Mucosa of descending colon (tissue), 3 donors: ENCODE data around the gene MINDY2. TPM values are rescaled to one million over a fixed set of nuclear protein-coding genes. Genes with fewer than 3 reads are reported as not detected.

Source experiments
- ATAC-seq: fragments of 200-7000 bp; cut with Tn5 transposase; one replicate; pipeline ENCODE4 v1.9.1; 2020; ENCODE audit warnings: mild to moderate bottlenecking, moderate library complexity
- DNase-seq, 3 donors: peaks; one replicate each; pipeline ENCODE4 v3.0.0-alpha.2; 2020
- H3K36me3 ChIP-seq: fragments of 200-600 bp; one replicate; pipeline ENCODE4 v1.8.0; 2021; ENCODE audit warnings: low read depth, mild to moderate bottlenecking
- H3K4me1 ChIP-seq: fragments of 200-600 bp; one replicate; pipeline ENCODE4 v1.8.0; 2021; ENCODE audit warnings: low read depth, mild to moderate bottlenecking
- H3K4me3 ChIP-seq: fragments of 200-600 bp; one replicate; pipeline ENCODE4 v1.8.0; 2021; ENCODE audit warnings: mild to moderate bottlenecking
- H3K9me3 ChIP-seq: fragments of 200-600 bp; one replicate; pipeline ENCODE4 v1.8.0; 2021; ENCODE audit warnings: mild to moderate bottlenecking
- CTCF ChIP-seq: fragments of 200-600 bp; IDR thresholded peaks from one replicate; pipeline ENCODE4 v1.8.0; 2022; ENCODE audit warnings: antibody characterized with exemption, mild to moderate bottlenecking
- intact Hi-C, 2 donors: fragments of 100-400 bp; cut with DNase I in 1 of 2; cut with micrococcal nuclease in 1 of 2; formaldehyde crosslinking; loops; one replicate each; pipeline versions ENCODE4 v1.11.0 to v1.11.1; 2022; cut with DNase I, micrococcal nuclease
- total RNA-seq, 3 donors: library from RNA; stranded (reverse); fragmentation: NEBNext Ultra II Directional in 2 of 3; extraction: Animal tissue kit (Norgen Biotek cat#: 25700) in 2 of 3; gene quantifications; one replicate each; pipeline versions ENCODE4 v1.2.1 to v1.2.4, GENCODE V29; 2021 to 2023
- donor health status: DM: no; HTN: no; CAD: no; lungs with moderate emphysema.
- donor health status: DM: no; HTN: no; CAD: no.
- donor health status: DM: no; HTN: yes; CAD: no.

MINDY2 gene
- total RNA-seq, 3 donors from 2014 or later, result 12.0 to 24.2 (median 13.3) TPM

GRCh38 chr15:58908550-58909309 is 137.6 kb downstream of the MINDY2 start:
- DNase-seq (no peak), ATAC-seq (no peak)
- Histone ChIP-seq H3K36me3 (peaks cover 4% of the 10 kb centered on the region), H3K9me3 (no peaks in the 10 kb centered on the region), H3K4me3 (no peak overlapping the region), H3K4me1 (no peaks in the 10 kb centered on the region)
- intact Hi-C loops, result no loop called here
- no peak for TF ChIP-seq CTCF

DNA sequence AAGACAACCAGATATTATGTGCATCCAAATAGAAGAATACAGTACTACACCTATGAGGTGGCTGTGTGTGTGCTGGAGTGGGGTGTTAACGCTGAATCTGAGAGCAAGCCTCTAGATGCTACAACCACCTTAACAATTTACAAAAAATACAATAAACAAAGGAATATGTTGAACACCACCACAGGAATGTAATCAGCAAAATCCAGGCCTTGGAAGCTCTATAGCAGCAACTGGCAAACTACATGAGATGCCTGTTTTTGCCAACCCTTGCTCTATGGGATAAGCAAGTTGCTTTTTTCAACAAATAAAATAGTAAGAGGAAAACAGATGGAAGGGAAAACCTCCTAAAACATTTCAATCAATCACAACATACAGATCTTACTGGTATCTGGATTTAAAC is 138.5 kb downstream of the MINDY2 start:
- Histone ChIP-seq H3K4me3 (no peak overlapping the region), H3K4me1 (no peaks in the 10 kb centered on the region), H3K36me3 (no peaks in the 10 kb centered on the region), H3K9me3 (no peaks in the 10 kb centered on the region)
- no peak for ATAC-seq
- intact Hi-C loops, result no loop called here
- DNase-seq, result no peak
- TF ChIP-seq CTCF, result no peak

DNA sequence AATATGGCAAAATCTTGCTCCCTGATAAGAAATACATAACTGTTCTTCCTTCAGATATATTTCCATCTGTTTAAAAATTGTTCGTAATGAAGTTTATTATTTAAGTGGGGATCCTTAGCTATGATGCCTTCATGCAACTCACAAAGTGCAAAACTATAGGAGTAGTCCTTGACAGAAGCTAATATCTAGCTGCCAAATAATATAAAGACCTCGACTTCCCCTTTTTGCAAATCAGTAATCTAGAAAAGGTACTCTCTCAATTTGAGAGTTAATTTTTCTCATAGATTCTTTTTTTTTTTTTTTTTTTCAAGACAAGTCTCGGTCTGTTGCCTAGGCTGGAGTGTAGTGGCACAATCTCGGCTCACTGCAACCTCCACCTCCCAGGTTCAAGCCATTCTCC is 139.4 kb downstream of the MINDY2 start:
- no peaks in the 10 kb centered on the region for H3K36me3 ChIP-seq
- no peak for TF ChIP-seq CTCF
- H3K4me3 ChIP-seq, result no peak overlapping the region
- ATAC-seq (no peak), DNase-seq (no peak)
- H3K4me1 ChIP-seq, result no peaks in the 10 kb centered on the region
- no peaks in the 10 kb centered on the region for H3K9me3 ChIP-seq
- intact Hi-C loops, result no loop called here

Other genes starting within 250 kb of the MINDY2 start
- 100 to 1,000 TPM; 109 to 178 (median 143) TPM for gene ADAM10, start 21.6 kb upstream of the MINDY2 start, total RNA-seq
- 10 to 100 TPM; 75.6 to 94.7 (median 82.8) TPM for gene SLTM, start 162.4 kb downstream of the MINDY2 start, total RNA-seq
- gene RNF111, start 216.4 kb downstream of the MINDY2 start, total RNA-seq, result 10 to 100 TPM; 25.7 to 39.6 (median 37.8) TPM